Testis (tissue), 2 donors: Measurements from ENCODE around the gene FLT3LG.

Experiments used
- CTCF ChIP-seq, 3 experiments: fragments of 450-650 bp in 2 of 3; fragments of 200-600 bp in 1 of 3; sonication (generic) in 1 of 3; IDR thresholded peaks; one replicate each; pipeline ENCODE4 v1.5.1; 2016 to 2019; ENCODE audit warnings: antibody characterized with exemption in 3 of 3, mild to moderate bottlenecking in 2 of 3, moderate library complexity in 1 of 3
- POLR2A ChIP-seq: fragments of 450-650 bp; IDR thresholded peaks from one replicate; pipeline ENCODE4 v1.6.1; 2017; ENCODE audit warnings: antibody characterized with exemption, mild to moderate bottlenecking, moderate library complexity

- TF ChIP-seq CTCF (IDR thresholded peaks at IDR 0.05) (no peak), POLR2A (no peak)
These were observed 16.4 kb downstream of the FLT3LG start for GRCh38 chr19:49490287-49491029.
